ENCODE measurements around the gene CFAP100.

CFAP100 gene

GRCh38 chr3:126480861-126481260 is 86.2 kb downstream of the CFAP100 start:
- no peak for DNase-seq (ENCODE audit: low read depth)

GRCh38 chr3:126481808-126482502 is 87.2 kb downstream of the CFAP100 start:
- DNase-seq (ENCODE audit: low read depth), result no peak

GRCh38 chr3:126482503-126483255 is 88.0 kb downstream of the CFAP100 start:
- no peak for DNase-seq (ENCODE audit: low read depth)

- DNase-seq (ENCODE audit: low read depth), result no peak
These were observed 88.6 kb downstream of the CFAP100 start for GRCh38 chr3:126483321-126483761.

GRCh38 chr3:126484148-126484547 is 89.4 kb downstream of the CFAP100 start:
- DNase-seq (ENCODE audit: low read depth), result no peak

GRCh38 chr3:126484662-126485061 is 90.0 kb downstream of the CFAP100 start:
- no peak for DNase-seq (ENCODE audit: low read depth)

- DNase-seq (ENCODE audit: low read depth), result no peak
These were observed 90.6 kb downstream of the CFAP100 start for GRCh38 chr3:126485176-126485897.

GRCh38 chr3:126485956-126486355 is 91.2 kb downstream of the CFAP100 start:
- no peak for DNase-seq (ENCODE audit: low read depth)

All from HS-27A (cell line).